ENCODE results near the gene ACOX1.

The ACOX1 gene

DNA sequence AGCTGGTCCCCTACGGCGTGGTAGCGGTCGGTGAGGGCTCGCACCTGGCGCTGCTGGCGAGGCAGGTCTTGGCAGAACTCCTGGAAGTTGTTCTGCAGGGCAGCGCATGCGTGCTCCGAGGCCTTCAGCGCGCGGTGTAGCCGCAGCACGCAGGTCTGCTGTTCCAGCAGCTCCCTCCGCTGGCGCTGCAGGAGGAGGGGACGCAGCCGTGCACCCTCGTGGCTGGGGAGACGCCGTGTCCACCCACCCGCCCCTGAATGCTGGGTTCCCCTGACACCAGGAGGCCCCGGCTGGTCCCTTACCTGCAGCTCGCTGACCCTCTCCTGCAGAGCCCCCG lies 35.9 kb upstream of the ACOX1 start:
- H3K27me3 ChIP-seq (ENCODE audit: insufficient read depth, low read depth), result peaks cover 9% of the 10 kb centered on the region; the same call in 1 of the 2 replicates
- H3K4me3 ChIP-seq (IDR thresholded peaks at IDR 0.05; ENCODE audit: insufficient read depth, low read depth, low read length), result no peak overlapping the region
- peaks cover 3% of the 10 kb centered on the region for H3K4me1 ChIP-seq (ENCODE audit: low read depth, poor library complexity, severe bottlenecking)
- no peak overlapping the region for H2AFZ ChIP-seq (ENCODE audit: low read depth)
- no peak for TF ChIP-seq CTCF (conservative IDR thresholded peaks at IDR 0.05; ENCODE audit: low read depth, low read length)
- H3K27ac ChIP-seq, result no peak overlapping the region
- H3K4me2 ChIP-seq, result no peak overlapping the region
- no peaks in the 10 kb centered on the region for H4K20me1 ChIP-seq (ENCODE audit: insufficient read depth)
- H3K9ac ChIP-seq, result no peak overlapping the region
- no peaks in the 10 kb centered on the region for H3K36me3 ChIP-seq (ENCODE audit: insufficient read depth)
- no peaks in the 10 kb centered on the region for H3K79me2 ChIP-seq (ENCODE audit: insufficient read depth, low read depth)

GRCh38 chr17:76014100-76014924 lies 35.3 kb upstream of the ACOX1 start:
- no peak overlapping the region for H3K27ac ChIP-seq
- peaks cover 13% of the 10 kb centered on the region; the same call in 1 of the 2 replicates for H3K27me3 ChIP-seq (ENCODE audit: insufficient read depth, low read depth)
- no peak overlapping the region for H3K4me3 ChIP-seq (IDR thresholded peaks at IDR 0.05; ENCODE audit: insufficient read depth, low read depth, low read length)
- H3K4me2 ChIP-seq, result peak overlapping the region; percentile 32
- peak overlapping the region; percentile 38; the same call in 1 of the 2 replicates for H2AFZ ChIP-seq (ENCODE audit: low read depth)
- H3K4me1 ChIP-seq (ENCODE audit: low read depth, poor library complexity, severe bottlenecking), result peaks cover 3% of the 10 kb centered on the region
- H3K9ac ChIP-seq, result no peak overlapping the region
- no peaks in the 10 kb centered on the region for H4K20me1 ChIP-seq (ENCODE audit: insufficient read depth)
- no peaks in the 10 kb centered on the region for H3K79me2 ChIP-seq (ENCODE audit: insufficient read depth, low read depth)
- H3K36me3 ChIP-seq (ENCODE audit: insufficient read depth), result no peaks in the 10 kb centered on the region
- peak; percentile 98 for TF ChIP-seq CTCF (conservative IDR thresholded peaks at IDR 0.05; ENCODE audit: low read depth, low read length)

- no peak for TF ChIP-seq CTCF (conservative IDR thresholded peaks at IDR 0.05; ENCODE audit: low read depth, low read length)
- Histone ChIP-seq H4K20me1 (ENCODE audit: insufficient read depth) (no peaks in the 10 kb centered on the region), H3K79me2 (ENCODE audit: insufficient read depth, low read depth) (no peaks in the 10 kb centered on the region), H3K27me3 (ENCODE audit: insufficient read depth, low read depth) (peaks cover 17% of the 10 kb centered on the region; the same call in 1 of the 2 replicates), H3K9ac (no peak overlapping the region), H3K27ac (no peak overlapping the region), H3K4me3 (IDR thresholded peaks at IDR 0.05; ENCODE audit: insufficient read depth, low read depth, low read length) (no peak overlapping the region), H3K4me2 (no peak overlapping the region), H3K4me1 (ENCODE audit: low read depth, poor library complexity, severe bottlenecking) (peaks cover 3% of the 10 kb centered on the region), H3K36me3 (ENCODE audit: insufficient read depth) (no peaks in the 10 kb centered on the region), H2AFZ (ENCODE audit: low read depth) (0 out of 2 replicates have a peak overlapping the region, but pooled peaks have one; percentile 38)
These were observed 34.5 kb upstream of the ACOX1 start for GRCh38 chr17:76013377-76013932.

DNA sequence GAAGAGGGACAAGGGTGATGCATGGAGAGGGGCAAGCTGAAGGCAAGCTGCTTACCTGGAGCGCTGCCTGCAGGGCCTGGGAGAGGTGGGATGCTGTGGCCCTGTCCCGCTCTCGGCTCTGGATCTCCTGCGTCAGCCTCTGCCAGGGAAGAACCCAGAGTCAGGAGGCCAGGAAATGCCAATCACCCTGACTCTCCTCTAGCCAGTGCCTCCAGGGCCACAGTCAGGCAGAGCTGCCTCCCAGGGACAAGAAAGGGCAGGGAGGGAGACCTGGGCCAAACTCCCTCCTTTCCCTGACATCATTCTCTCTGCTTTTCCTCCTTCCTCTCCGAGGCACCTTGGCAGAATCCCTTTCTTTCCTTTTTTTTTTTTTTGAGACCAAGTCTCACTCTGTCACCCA lies 33.0 kb upstream of the ACOX1 start:
- TF ChIP-seq CTCF (conservative IDR thresholded peaks at IDR 0.05; ENCODE audit: low read depth, low read length), result no peak
- Histone ChIP-seq H3K4me1 (ENCODE audit: low read depth, poor library complexity, severe bottlenecking) (peaks cover 3% of the 10 kb centered on the region), H2AFZ (ENCODE audit: low read depth) (no peak overlapping the region), H3K27me3 (ENCODE audit: insufficient read depth, low read depth) (peaks cover 18% of the 10 kb centered on the region; the same call in 1 of the 2 replicates), H4K20me1 (ENCODE audit: insufficient read depth) (no peaks in the 10 kb centered on the region), H3K36me3 (ENCODE audit: insufficient read depth) (no peaks in the 10 kb centered on the region), H3K4me3 (IDR thresholded peaks at IDR 0.05; ENCODE audit: insufficient read depth, low read depth, low read length) (no peak overlapping the region), H3K79me2 (ENCODE audit: insufficient read depth, low read depth) (no peaks in the 10 kb centered on the region), H3K9ac (no peak overlapping the region), H3K27ac (no peak overlapping the region), H3K4me2 (no peak overlapping the region)
